ENCODE data around the gene ZFP30. TPM values are rescaled to one million over a fixed set of nuclear protein-coding genes. Genes with fewer than 3 reads are reported as not detected.

Gene ZFP30
- total and polyA plus RNA-seq, 2 of the 13 experiments (the other 11 are each of a cell fraction or from before 2014, with no cell fraction given): 3.4 to 19.2 TPM

GRCh38 chr19:37655689-37656371, 565 bp upstream of the ZFP30 start (continued):
- TF ChIP-seq ZNF318 (CRISPR knock-in tag; IDR thresholded peaks at IDR 0.05) (peak; percentile 87), ZFP90 (CRISPR knock-in tag; IDR thresholded peaks at IDR 0.05; ENCODE audit: borderline replicate concordance) (peak; percentile 91), ZNF746 (CRISPR knock-in tag; IDR thresholded peaks at IDR 0.05) (peak; percentile 53), ZSCAN25 (CRISPR knock-in tag; IDR thresholded peaks at IDR 0.05) (no peak), KDM3A (CRISPR knock-in tag; IDR thresholded peaks at IDR 0.05; ENCODE audit: low read depth) (peak; percentile 54; the same call in 1 of the 2 replicates), NFYC (CRISPR knock-in tag; IDR thresholded peaks at IDR 0.05) (no peak), ZNF12 (CRISPR knock-in tag; IDR thresholded peaks at IDR 0.05) (peak; percentile 83), FOXM1 (CRISPR knock-in tag; IDR thresholded peaks at IDR 0.05) (no peak), DR1 (CRISPR knock-in tag; IDR thresholded peaks at IDR 0.05) (no peak), PHB2 (IDR thresholded peaks at IDR 0.05; ENCODE audit: partially characterized antibody) (no peak), TAF1 (CRISPR knock-in tag; IDR thresholded peaks at IDR 0.05) (peak; percentile 36; the same call in 1 of the 2 replicates), JUND (CRISPR knock-in tag; IDR thresholded peaks at IDR 0.05) (no peak), MAF1 (CRISPR knock-in tag; IDR thresholded peaks at IDR 0.05; ENCODE audit: borderline replicate concordance) (no peak), NFKBIZ (CRISPR knock-in tag; IDR thresholded peaks at IDR 0.05) (no peak), ZNF891 (CRISPR knock-in tag; IDR thresholded peaks at IDR 0.05) (no peak; the same call in none of the 2 replicates), PRDM4 (CRISPR knock-in tag; IDR thresholded peaks at IDR 0.05; ENCODE audit: borderline replicate concordance) (no peak)
- TF ChIP-seq, protein P1, sequence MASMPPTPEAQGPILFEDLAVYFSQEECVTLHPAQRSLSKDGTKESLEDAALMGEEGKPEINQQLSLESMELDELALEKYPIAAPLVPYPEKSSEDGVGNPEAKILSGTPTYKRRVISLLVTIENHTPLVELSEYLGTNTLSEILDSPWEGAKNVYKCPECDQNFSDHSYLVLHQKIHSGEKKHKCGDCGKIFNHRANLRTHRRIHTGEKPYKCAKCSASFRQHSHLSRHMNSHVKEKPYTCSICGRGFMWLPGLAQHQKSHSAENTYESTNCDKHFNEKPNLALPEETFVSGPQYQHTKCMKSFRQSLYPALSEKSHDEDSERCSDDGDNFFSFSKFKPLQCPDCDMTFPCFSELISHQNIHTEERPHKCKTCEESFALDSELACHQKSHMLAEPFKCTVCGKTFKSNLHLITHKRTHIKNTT (CRISPR knock-in tag; IDR thresholded peaks at IDR 0.05): no peak
- TF ChIP-seq, protein P2, sequence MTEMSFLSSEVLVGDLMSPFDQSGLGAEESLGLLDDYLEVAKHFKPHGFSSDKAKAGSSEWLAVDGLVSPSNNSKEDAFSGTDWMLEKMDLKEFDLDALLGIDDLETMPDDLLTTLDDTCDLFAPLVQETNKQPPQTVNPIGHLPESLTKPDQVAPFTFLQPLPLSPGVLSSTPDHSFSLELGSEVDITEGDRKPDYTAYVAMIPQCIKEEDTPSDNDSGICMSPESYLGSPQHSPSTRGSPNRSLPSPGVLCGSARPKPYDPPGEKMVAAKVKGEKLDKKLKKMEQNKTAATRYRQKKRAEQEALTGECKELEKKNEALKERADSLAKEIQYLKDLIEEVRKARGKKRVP (CRISPR knock-in tag; IDR thresholded peaks at IDR 0.05): 0 out of 4 replicates have a peak, but pooled peaks of 1 of the 2 experiments have one; percentile 55
